ENCODE data around the gene CNN1.

The CNN1 gene

DNA sequence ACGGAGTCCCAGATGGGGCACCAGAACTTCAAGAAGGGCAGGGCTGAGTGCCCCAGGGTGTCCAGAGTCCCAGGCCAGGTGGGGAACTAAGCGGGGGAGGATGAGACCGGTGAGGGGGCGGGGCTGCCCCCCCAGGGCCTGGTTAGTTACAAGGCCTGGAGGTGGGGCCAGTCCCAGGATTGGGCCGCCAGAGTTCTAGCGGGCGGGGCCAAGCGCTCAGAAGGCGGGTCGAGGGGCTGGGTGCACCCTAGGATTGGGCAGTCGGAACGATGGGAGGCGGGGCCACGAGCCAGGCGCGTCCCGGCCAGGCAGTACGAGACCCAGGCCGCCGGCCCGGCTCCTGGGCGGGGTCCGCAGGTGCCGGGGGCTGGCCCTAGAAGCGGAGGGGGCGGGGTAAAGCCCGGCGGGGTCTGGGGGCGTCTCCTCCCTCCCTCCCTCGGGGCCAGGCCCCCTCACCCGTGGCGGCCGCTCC, 33.6 kb upstream of the CNN1 start:
- H3F3A ChIP-seq (ENCODE audit: insufficient read depth): peaks cover 4% of the 10 kb centered on the region; the same call in 1 of the 2 replicates
- TF ChIP-seq, protein P1, sequence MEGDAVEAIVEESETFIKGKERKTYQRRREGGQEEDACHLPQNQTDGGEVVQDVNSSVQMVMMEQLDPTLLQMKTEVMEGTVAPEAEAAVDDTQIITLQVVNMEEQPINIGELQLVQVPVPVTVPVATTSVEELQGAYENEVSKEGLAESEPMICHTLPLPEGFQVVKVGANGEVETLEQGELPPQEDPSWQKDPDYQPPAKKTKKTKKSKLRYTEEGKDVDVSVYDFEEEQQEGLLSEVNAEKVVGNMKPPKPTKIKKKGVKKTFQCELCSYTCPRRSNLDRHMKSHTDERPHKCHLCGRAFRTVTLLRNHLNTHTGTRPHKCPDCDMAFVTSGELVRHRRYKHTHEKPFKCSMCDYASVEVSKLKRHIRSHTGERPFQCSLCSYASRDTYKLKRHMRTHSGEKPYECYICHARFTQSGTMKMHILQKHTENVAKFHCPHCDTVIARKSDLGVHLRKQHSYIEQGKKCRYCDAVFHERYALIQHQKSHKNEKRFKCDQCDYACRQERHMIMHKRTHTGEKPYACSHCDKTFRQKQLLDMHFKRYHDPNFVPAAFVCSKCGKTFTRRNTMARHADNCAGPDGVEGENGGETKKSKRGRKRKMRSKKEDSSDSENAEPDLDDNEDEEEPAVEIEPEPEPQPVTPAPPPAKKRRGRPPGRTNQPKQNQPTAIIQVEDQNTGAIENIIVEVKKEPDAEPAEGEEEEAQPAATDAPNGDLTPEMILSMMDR (IDR thresholded peaks at IDR 0.05; ENCODE audit: insufficient read depth, low read length, poor library complexity, severe bottlenecking): no peak
- no peak for TF ChIP-seq EZH2phosphoT487 (conservative IDR thresholded peaks at IDR 0.05; ENCODE audit: low read length)
- H3K27ac ChIP-seq (ENCODE audit: low read depth, low read length): peak overlapping the region; percentile 86
- no peaks in the 10 kb centered on the region for H3K9me3 ChIP-seq (ENCODE audit: insufficient read depth, low read length)
- no peaks in the 10 kb centered on the region for H3K36me3 ChIP-seq (ENCODE audit: low read length)
- H3K27me3 ChIP-seq (ENCODE audit: low read length): no peaks in the 10 kb centered on the region
- no peaks in the 10 kb centered on the region for H4K20me1 ChIP-seq (ENCODE audit: low read depth, low read length)
- H2AFZ ChIP-seq (ENCODE audit: low read depth, low read length, severe bottlenecking): peak overlapping the region; percentile 50
- peak overlapping the region; percentile 82 for H3K9ac ChIP-seq (ENCODE audit: low read length)
- peak overlapping the region; percentile 70 for H3K4me3 ChIP-seq (ENCODE audit: insufficient read depth, low read length, poor library complexity, severe bottlenecking)
- no peaks in the 10 kb centered on the region for H3K9me2 ChIP-seq (replicated peaks; ENCODE audit: insufficient read depth, low read length)
- peak overlapping the region; percentile 87 for H3K4me2 ChIP-seq (ENCODE audit: low read depth, low read length, poor library complexity, severe bottlenecking)
- H3K79me2 ChIP-seq (ENCODE audit: insufficient read depth, low read length): peaks cover 17% of the 10 kb centered on the region

DNA sequence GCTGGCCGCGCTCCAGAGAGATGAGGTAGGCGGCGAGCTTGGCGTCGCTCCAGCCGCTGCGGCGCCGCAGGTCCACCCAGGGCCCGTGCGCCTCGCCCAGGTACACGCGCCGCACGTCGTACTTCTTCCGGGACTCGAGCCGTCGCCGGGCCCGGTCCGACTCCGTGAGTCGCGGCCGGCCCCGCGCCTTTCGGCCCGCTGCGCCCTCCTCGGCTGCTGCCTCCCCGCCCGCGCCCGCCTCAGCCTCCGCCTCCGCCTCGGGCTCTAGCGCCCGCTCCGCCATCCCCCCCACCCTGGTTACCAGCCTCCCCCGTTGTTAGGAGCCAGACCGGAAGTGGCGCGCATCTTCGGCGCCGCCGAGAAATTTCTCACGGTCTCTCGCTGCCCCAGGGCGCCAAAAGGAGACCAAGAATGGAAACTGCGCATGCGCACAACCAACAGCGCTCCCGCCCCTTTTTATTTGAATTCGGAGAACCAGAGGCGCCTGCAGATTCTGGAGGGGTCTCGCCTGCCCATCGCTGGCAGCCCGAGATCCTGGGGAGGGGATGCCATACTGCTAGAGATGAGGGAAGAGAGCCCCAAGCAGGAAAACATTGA, 33.0 kb upstream of the CNN1 start, which contains the start of gene ZNF653:
ZNF653 (minus strand) TSS at position 336 of the 597 bp plus-strand sequence; CDS start at position 283, 53 bp downstream.
- peaks cover 4% of the 10 kb centered on the region; the same call in 1 of the 2 replicates for H3F3A ChIP-seq (ENCODE audit: insufficient read depth)
- peak within 1 kb of the TSS; percentile 87 for H3K4me2 ChIP-seq (ENCODE audit: low read depth, low read length, poor library complexity, severe bottlenecking)
- H3K36me3 ChIP-seq (ENCODE audit: low read length): no peaks in the 10 kb centered on the region
- H3K27me3 ChIP-seq (ENCODE audit: low read length): no peaks in the 10 kb centered on the region
- H3K9ac ChIP-seq (ENCODE audit: low read length): peak within 1 kb of the TSS; percentile 82
- TF ChIP-seq EZH2phosphoT487 (conservative IDR thresholded peaks at IDR 0.05; ENCODE audit: low read length): no peak
- TF ChIP-seq, protein P1 (IDR thresholded peaks at IDR 0.05; ENCODE audit: insufficient read depth, low read length, poor library complexity, severe bottlenecking): no peak
- H3K27ac ChIP-seq (ENCODE audit: low read depth, low read length): peak within 1 kb of the TSS; percentile 86
- H3K4me3 ChIP-seq (ENCODE audit: insufficient read depth, low read length, poor library complexity, severe bottlenecking): peak within 1 kb of the TSS; percentile 70
- peaks cover 17% of the 10 kb centered on the region for H3K79me2 ChIP-seq (ENCODE audit: insufficient read depth, low read length)
- H3K9me2 ChIP-seq (replicated peaks; ENCODE audit: insufficient read depth, low read length): no peaks in the 10 kb centered on the region
- no peaks in the 10 kb centered on the region for H4K20me1 ChIP-seq (ENCODE audit: low read depth, low read length)
- H2AFZ ChIP-seq (ENCODE audit: low read depth, low read length, severe bottlenecking): peak within 1 kb of the TSS; percentile 50
- H3K9me3 ChIP-seq (ENCODE audit: insufficient read depth, low read length): no peaks in the 10 kb centered on the region

DNA sequence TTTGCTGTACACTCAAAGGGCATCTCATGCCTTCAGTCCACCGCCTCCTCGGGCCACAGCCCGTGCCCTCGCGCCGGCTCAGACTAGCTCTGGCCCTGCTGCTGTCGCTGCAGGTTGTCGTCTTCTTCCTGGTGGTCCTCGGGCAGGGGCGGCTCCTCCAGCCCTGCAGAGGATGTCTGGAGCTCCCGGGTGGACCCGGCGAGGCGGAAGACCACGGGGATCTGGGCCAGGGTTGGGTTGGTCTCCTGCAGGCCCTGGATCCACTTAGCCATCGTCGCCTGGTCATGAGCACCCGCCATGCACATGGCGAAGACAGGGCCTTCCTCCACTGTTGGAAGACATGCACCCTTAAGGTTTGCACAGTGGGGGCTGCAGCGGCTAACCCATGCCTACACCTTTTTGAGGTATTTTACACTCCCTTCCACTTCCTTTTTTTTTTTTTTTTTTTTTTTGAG, 32.5 kb upstream of the CNN1 start:
- peaks cover 17% of the 10 kb centered on the region for H3K79me2 ChIP-seq (ENCODE audit: insufficient read depth, low read length)
- H3K36me3 ChIP-seq (ENCODE audit: low read length): no peaks in the 10 kb centered on the region
- H3K27me3 ChIP-seq (ENCODE audit: low read length): no peaks in the 10 kb centered on the region
- H3K4me3 ChIP-seq (ENCODE audit: insufficient read depth, low read length, poor library complexity, severe bottlenecking): peak overlapping the region; percentile 70
- H3K9ac ChIP-seq (ENCODE audit: low read length): peak overlapping the region; percentile 82
- peaks cover 4% of the 10 kb centered on the region; the same call in 1 of the 2 replicates for H3F3A ChIP-seq (ENCODE audit: insufficient read depth)
- H3K4me2 ChIP-seq (ENCODE audit: low read depth, low read length, poor library complexity, severe bottlenecking): peak overlapping the region; percentile 87
- TF ChIP-seq, protein P1 (IDR thresholded peaks at IDR 0.05; ENCODE audit: insufficient read depth, low read length, poor library complexity, severe bottlenecking): no peak
- no peak for TF ChIP-seq EZH2phosphoT487 (conservative IDR thresholded peaks at IDR 0.05; ENCODE audit: low read length)
- peak overlapping the region; percentile 39 for H2AFZ ChIP-seq (ENCODE audit: low read depth, low read length, severe bottlenecking)
- H4K20me1 ChIP-seq (ENCODE audit: low read depth, low read length): no peaks in the 10 kb centered on the region
- H3K9me2 ChIP-seq (replicated peaks; ENCODE audit: insufficient read depth, low read length): no peaks in the 10 kb centered on the region
- no peaks in the 10 kb centered on the region for H3K9me3 ChIP-seq (ENCODE audit: insufficient read depth, low read length)
- peak overlapping the region; percentile 86 for H3K27ac ChIP-seq (ENCODE audit: low read depth, low read length)
